GM12875 (cell line): ENCODE results near the gene SLC10A3.
"Not testable (repeated sequence)": the region's sequence is repeated elsewhere in the genome, so short reads cannot be mapped to it uniquely, and the experiment has no call there.

ENCODE experiments used
- H3K4me3 ChIP-seq: one replicate; pipeline ENCODE4 v1.5.1; 2011; ENCODE audit warnings: low read depth, low read length, control low read depth
- TF ChIP-seq, protein P1 (sequence below): IDR thresholded peaks from 2 replicates; pipeline ENCODE4 v1.5.1; 2011; ENCODE audit warnings: low read depth, mild to moderate bottlenecking, control low read depth, inconsistent platforms, low read length, moderate library complexity, borderline replicate concordance; ENCODE audit not compliant: insufficient read depth

The SLC10A3 gene

DNA sequence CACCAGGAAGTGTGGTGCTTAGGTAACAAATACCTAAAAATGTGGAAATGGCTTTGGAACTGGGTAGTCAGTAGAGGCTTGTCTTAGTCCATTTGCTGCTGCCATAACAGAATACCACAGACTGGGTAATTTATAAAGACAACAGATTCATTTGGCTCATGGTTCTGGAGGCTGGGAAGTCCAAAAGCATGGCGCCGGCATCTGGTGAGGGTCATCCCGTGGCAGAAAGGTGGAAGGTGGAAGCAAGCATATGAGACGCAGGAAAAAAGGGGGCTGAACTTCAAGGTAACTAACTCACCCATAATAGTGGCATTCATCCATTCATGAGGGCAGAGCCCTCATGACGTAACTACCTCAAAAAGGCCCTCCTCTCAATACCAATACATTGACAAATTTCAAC lies 19.0 kb upstream of the SLC10A3 start:
- TF ChIP-seq, protein P1, sequence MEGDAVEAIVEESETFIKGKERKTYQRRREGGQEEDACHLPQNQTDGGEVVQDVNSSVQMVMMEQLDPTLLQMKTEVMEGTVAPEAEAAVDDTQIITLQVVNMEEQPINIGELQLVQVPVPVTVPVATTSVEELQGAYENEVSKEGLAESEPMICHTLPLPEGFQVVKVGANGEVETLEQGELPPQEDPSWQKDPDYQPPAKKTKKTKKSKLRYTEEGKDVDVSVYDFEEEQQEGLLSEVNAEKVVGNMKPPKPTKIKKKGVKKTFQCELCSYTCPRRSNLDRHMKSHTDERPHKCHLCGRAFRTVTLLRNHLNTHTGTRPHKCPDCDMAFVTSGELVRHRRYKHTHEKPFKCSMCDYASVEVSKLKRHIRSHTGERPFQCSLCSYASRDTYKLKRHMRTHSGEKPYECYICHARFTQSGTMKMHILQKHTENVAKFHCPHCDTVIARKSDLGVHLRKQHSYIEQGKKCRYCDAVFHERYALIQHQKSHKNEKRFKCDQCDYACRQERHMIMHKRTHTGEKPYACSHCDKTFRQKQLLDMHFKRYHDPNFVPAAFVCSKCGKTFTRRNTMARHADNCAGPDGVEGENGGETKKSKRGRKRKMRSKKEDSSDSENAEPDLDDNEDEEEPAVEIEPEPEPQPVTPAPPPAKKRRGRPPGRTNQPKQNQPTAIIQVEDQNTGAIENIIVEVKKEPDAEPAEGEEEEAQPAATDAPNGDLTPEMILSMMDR, result no peak
- no peak overlapping the region for H3K4me3 ChIP-seq

DNA sequence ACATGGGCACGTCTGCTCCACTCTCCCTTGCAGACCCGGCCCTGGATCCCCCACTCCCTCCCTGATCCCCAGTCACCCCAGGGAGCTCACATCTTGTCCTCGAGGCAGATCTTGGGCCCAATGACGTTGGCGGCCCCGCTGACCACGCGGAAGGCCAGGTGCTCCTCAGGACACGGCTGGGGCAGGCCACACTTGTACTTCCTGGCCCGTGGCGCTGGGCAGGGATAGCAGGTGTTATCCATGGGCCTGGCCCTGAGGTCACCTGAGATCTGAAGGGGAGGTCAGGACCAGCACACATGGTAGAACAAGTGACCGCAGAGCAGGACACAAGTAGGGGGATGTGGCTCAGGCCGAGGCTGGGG lies 17.9 kb upstream of the SLC10A3 start:
- TF ChIP-seq, protein P1, result no peak
- no peak overlapping the region for H3K4me3 ChIP-seq

DNA sequence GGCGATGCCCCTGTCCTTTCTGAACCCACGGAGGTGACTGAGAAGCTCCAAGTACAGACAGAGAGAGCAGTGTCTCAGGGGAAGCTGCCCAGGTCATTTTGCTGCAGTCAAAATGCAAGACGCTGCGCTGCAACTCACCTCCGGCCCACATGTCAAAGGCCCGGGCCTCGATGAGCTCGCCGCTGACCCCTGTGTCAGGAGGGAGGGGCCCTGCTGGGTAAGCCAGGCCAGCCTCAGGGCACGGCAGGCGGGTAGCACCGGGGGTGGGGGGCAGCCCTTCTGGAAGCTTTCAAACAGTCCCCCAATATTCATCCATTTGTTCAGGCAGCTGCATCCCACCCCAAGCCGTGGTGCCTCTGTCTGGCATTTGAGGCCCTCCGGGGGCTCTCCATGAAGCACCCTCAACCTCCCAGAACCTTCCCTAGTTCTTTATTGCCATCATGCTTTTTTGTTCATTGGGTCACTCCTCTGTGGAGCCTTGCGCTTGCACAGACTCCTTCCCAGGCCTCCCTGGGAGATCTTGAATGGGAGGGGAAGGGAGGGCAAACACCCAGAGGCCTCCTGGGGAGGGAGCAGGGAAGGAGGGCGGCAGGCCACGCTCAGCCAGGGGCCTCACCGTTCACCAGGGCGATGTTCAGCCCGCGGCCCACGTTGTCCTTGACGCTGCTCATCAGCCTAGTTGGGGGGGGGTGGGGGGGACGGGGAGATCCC lies 17.4 kb upstream of the SLC10A3 start:
- H3K4me3 ChIP-seq, result no peak overlapping the region
- TF ChIP-seq, protein P1, result no peak

GRCh38 chrX:154506483-154507332 lies 16.3 kb upstream of the SLC10A3 start:
- no peak overlapping the region for H3K4me3 ChIP-seq
- TF ChIP-seq, protein P1, result no peak

DNA sequence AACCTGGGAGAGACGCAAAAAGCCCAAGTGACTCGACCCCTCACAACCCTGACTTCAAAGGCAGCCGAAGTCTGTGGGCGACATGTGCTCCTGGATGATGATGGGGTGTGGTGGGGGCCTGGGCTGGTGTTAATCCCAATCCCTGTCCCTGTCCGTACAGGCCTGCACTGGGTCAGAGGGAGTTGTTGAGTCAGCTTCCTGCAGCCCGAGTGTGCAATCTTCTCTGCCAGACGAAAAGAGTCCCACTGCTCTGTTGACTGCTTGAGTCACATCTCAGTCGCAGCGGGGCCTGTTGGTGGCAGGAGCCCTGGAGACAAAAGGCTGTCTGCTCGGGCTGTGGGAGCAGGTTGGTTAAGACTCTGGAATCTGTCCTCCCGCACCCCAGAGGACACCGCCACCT lies 15.3 kb upstream of the SLC10A3 start:
- TF ChIP-seq, protein P1, result no peak
- no peak overlapping the region for H3K4me3 ChIP-seq

- no peak overlapping the region for H3K4me3 ChIP-seq
- TF ChIP-seq, protein P1, result no peak
These were observed 12.6 kb upstream of the SLC10A3 start for GRCh38 chrX:154502989-154503388.

- TF ChIP-seq, protein P1, result no peak
- no peak overlapping the region for H3K4me3 ChIP-seq
These were observed 11.7 kb upstream of the SLC10A3 start for GRCh38 chrX:154502098-154502497.

DNA sequence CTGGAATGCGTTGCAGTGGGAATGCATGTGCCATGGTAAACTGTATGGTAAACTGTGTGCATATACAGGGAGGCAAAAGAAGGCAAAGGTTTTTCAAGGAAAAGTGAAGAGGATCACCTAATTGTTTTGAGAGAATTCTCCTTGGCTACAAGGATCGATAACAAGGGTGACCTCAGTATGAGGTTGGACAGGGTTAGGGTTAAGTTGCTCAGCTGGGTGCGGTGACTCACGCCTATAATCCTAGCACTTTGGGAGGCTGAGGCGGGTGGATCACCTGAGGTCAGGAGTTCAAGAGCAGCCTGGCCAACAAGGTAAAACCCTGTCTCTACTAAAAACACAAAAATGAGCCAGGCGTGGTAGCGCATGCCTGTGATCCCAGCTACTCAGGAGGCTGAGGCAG lies 11.0 kb upstream of the SLC10A3 start:
- not testable (repeated sequence) for H3K4me3 ChIP-seq

DNA sequence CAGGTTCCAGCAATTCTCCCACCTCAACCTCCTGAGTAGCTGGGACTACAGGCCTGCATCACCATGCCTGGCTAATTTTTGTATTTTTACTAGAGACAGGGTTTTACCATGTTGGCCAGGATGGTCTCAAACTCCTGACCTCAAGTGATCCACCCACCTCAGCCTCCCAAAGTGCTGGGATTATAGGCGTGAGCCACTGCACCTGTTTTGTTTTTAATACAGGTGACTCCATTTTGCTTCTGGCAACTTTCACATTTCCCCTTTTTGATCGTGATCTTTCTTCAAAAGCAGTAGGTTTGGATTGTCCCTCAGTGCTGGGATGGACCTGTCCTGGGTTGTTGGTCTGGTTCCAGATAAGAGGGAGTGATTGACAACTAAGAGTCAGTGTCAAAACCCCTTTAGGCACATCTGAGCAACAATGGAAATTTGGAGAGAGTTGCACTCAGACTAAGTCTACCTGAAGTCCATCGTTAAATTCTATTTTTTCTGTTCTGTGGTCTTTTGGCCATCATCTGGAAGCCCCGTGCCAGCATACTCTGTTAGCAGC lies 6.2 kb upstream of the SLC10A3 start:
- not testable (repeated sequence) for H3K4me3 ChIP-seq
